GM21717 (cell line): ENCODE data around the gene CCIN.
"Not testable (repeated sequence)": the region's sequence is repeated elsewhere in the genome, so short reads cannot be mapped to it uniquely, and the experiment has no call there.

ENCODE experiments used
- ATAC-seq: cut with Tn5 transposase; IDR thresholded peaks from one replicate; pipeline ENCODE4 v1.9.1; 2021; ENCODE audit warnings: mild to moderate bottlenecking, moderate library complexity; ENCODE audit not compliant: unreplicated experiment

The CCIN gene

DNA sequence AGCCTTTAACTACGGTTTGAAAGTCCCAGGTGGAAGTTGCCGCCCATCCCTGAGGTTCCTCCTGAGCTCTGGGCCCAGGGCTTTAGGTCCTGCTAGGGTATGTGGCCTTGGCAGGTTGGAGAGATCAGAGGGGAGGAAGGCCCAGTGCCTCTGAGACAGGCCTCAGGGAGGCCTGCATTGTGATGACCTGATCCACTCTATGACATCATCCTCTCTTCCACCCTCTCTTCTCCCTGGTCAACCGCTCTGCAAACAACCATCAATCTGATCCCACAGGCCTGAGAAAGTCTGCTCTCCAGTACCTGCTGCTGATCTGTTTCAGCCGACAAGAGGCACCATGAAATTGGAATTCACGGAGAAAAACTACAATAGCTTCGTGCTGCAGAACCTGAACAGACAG, at the start of gene CCIN:
CCIN (plus strand) TSS at position 223 of the 400 bp plus-strand sequence; CDS start at position 338, 115 bp downstream.
- no peak for ATAC-seq

DNA sequence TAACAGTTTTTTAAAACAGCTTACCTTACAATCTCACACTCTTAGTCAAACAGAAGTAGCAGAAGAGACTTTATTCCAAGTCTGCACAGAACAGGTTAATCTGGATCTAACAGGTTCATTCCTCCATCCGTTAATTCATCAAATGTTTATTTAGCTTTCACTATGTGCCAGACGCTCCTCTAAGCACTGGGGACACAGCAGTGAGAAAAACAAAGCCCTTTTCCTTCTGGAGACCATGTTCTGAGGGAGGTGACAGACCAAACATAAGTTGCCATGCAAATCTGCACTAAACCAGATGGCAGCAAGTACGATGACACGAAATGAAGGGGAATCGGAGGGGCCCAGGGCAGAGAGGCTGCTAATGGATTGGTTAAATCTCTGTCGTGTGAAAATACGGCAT, 49.7 kb upstream of the CCIN start:
- ATAC-seq: no peak

DNA sequence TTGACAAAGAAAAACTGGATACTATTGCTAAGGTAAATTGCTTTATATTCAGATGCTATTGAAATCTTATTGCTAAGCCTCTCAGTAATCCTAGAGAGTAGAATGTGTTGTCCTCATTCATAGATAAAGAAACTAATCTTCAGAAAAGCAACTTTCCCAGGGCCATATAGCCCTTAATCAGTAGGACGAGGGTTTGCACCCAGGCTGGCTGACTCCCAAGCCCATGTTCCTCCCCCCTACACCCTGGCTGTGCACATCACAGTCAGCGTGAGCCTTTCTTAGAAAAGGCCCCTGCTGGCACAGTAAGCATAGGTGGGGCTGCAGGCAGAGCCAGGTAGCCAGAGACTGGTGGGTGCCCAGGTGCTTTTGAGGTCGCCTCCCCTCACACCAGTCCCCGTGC, 48.5 kb upstream of the CCIN start:
- no peak for ATAC-seq

DNA sequence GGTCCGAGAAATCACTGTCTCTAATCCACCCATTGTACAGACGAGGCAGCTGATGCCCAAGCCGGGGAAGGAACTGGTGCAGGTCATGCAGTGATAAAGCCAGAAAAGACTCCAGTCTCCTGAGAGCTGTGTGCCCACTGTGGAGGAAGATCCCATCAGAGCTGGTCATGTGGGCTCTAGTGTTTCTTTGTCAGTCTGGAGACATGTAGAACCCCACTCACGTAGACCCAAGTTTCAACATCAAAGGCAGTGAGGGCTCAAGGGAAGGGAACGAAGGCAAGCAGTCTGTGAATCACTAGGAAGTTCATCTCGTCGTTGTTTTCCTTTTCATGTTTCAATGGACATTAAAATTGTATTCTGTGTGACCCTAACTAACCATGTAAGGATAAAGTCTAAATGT, 47.2 kb upstream of the CCIN start:
- no peak for ATAC-seq

DNA sequence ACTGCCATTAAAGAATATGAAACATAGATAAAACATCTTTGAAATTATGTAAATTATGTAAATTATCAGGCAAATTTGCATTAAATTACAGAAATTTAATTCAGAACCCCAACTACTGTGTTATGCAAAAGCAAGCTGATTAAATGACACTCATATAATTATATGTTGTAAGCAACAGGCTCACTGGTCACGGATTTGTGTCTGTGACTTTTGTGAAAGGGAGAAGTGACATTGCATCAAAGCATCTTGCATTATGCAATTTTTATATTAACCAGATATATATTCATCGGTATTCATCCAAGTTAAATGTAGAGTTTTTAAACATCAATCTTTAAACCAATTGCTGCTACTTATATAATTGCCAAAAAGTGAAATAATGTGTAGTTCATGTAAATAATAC, 45.7 kb upstream of the CCIN start:
- no peak for ATAC-seq

DNA sequence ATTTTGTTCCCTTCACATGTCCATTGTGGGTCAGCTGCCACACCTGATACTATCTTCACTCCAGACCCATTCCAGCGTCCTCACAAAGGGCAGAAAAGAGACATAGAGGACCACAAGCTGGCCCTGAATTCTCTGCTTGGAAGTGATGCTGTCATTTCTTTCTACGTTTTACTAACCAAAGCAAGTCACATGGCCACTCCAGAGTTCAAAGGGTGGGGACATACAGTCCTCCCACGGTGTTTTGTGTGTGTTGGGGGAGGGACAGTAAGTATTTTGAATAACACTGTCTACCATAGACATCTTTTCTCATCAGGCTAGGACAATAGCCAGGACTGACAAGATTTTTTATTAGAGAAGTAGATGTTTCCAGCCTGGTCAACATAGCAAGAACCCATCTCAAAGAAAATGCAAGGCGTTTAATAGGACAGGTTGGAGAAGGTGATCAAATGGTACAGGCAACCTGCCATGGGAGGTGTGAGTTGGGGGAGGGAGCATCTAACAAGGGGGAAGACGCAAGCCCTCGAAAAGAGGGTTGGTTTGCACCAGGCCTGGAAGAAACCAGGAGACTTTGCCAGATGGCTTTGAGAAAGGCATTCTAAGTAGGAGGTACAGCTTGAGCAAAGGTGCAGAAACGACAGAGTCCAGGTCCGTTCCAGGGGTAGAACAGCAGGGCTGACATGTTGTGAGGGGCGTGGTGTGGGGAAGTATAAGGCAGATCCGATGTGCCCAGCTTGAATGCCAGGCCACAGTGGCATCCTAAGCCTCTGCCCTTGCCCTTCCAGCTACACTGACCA, 43.9 kb upstream of the CCIN start:
- ATAC-seq: no peak

DNA sequence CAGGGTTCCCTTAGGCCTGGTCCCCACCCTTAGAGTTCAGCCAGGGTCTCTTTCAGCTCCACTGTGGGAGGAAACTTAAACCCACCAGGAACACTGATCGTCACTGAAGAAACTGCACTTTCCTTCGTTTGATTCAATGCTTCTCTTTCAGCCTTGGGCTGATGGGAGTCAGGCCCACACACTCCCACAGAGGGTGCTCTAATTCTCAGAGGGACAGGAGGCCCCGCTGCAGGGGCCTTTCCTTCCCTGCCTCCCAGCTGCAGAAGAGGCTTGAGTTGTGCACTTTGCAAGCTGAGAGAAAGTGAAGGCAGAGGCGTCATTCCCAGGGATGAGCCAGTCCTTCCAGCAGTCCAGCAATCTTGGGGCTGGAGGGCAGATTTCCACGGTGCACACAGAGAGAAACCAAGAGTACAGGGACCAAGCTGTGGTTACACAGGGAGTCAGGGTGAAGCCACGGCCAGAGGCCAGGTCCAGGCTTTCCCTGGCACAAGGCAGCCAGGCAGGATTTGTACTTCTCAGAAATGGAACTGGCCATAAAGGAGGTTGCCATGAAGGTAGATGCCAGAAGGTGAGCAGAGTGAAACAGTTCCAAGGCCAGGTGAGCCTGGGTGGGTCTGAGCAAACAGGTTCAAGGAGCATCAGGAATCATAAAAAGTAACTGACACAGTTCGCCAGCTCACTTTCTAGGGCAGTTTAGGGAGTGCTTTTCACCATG, 43.0 kb upstream of the CCIN start:
- ATAC-seq: no peak

DNA sequence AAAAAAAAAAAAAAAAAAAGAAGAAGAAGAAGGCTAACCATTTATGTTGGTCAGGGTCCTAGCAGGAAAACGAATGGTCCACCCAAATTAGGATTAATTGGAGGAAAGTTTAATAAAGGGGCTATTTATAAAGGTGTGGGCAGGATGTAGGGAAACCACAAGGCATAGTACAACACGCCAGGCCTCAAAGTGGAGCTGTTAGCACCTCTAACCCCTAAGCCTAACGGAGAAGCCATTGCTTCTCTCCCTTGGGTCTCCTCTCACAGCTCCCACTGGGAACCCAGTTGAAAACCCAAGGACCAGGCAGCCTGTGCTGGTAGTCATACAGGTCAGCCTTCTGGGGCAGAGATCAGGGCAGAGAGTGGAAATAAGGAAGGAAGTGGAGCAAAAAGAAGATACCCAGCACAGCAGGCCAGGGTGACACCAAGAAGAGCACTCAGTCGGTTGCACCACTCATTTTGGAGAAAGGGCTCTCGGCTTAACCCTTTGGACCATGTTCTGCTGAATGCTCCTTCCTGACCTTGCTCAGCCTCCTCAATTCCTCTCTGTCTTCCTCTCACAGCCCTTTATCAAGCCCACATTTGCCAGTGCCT, 41.4 kb upstream of the CCIN start:
- ATAC-seq: no peak

DNA sequence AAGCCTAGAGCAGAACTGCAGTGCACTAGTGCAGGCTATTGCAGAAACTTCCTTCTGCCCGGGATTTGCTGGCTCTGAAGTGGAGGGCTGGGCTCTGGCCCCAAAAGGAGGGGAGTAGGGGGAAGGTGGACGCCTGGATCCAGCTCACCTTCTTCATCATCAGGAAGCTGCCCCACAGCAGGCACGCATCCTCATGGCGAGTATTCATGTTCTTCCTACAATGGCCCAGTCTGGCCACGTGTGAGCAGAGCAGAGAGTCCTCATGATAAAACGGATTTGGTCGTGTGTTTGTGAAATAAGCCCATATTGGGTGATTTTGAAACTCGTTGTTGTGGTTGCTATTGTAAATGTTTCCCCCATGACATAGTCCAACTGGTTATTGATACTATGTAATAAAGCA, 40.8 kb upstream of the CCIN start:
- no peak for ATAC-seq

DNA sequence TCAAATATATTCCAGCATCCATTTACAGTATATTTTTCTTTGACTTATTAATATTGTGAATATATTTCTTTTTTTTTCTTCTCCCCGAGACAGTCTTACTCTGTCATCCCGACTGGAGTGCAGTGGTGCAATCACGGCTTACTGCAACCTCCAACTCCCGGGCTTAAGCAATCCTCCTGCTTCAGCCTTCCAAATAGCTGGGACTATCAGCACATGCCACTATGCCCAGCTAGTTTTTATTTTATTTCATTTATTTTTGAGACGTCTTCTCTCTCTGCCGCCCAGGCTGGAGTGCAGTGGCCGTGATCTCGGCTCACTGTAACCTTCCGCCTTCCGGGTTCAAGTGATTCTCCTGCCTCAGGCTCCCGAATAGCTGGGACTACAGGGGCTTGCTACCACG, 40.0 kb upstream of the CCIN start:
- no peak for ATAC-seq

DNA sequence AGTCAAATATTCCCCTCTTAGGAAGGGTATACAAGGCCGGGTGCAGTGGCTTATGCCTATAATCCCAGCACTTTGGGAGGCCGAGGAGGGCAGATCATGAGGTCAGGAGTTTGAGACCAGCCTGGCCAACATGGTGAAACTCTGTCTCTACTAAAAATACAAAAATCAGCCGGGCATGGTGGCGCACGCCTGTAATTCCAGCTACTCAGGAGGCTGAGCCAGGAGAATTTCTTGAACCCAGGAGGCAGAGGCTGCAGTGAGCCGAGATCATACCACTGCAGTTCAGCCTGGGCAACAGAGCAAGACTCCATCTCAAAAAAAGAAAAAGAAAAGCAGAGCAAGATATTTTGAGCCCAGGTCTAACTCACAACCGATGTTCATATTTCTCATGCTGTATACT, 37.5 kb upstream of the CCIN start:
- not testable (repeated sequence) for ATAC-seq

DNA sequence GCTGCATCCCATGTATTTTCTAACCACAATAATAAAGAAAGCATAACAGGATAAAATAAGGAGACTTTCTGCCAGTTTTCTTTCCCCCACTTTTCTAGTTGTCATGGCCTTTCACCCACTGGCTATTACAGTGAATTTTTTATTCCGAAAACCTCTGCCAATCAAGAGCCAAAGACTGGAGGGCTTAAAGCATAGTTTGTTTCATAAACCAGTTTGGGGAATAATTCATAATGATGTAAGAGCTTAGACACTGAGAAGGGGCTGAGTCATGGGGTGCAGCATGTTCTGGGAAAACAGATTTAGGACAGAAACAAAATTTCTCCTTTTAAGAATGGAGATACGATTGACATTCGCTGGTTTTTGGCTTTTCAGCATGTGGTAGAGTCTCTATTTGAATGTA, 37.1 kb upstream of the CCIN start:
- no peak for ATAC-seq

DNA sequence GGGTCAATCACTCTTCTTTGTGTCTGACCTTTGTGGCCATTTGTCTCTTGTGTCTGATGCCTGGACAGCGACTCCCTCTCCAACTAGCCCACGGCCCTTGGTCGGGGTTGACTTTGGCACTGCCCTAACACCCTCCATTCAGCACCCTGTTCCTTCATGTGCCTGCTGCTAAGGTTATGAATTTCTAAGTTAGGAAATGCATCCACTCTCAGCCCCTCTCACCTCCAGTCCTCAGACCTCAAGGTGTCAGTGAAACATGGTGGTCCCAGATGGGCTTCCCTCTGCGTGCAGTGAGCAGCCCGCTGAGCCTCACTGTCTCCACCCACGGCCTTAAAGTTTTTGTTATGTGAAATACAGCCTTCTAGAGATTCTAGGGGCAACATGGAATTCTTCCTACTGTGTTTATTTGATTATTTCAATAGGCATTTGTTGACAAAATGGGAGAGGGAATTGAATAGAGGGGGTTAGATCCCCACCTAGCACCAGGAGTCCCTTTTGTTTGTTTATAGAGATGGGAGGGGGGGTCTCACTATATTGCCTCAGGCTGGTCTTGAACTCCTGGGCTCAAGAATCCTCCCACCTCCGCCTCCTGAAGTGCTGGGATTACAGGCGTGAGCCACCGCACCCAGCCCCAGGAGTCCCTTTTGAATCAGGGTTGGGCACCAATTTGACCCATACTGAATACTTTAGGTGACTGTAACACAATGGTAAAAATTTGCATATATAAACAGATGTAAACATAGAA, 34.3 kb upstream of the CCIN start:
- no peak for ATAC-seq

DNA sequence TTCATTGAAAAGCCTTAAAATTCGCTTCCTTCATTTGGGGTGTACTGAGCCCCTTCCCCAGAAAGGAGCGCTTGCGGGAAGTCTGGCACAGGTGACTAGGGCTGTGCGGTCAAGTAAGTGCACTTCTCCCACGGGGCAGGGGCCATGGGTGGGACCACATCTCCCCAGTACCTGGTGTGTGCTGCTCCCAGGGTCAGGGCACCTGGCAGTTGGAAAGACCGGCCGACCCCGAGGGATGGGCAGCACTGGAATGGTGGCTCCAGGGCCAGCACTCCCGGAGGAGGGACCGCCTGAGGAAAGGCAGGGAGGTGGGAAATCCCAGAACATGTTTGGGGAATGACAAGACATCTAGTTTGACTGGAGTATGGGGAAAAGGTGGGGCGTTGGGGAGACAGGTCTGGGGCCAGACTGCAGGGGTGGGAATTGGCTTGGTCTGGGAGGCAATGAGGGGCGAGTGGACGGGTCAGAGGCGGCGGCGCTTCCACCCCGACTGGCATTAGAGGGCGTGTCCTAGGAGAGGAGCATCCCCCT, 33.4 kb upstream of the CCIN start:
- ATAC-seq: peak; percentile 14

DNA sequence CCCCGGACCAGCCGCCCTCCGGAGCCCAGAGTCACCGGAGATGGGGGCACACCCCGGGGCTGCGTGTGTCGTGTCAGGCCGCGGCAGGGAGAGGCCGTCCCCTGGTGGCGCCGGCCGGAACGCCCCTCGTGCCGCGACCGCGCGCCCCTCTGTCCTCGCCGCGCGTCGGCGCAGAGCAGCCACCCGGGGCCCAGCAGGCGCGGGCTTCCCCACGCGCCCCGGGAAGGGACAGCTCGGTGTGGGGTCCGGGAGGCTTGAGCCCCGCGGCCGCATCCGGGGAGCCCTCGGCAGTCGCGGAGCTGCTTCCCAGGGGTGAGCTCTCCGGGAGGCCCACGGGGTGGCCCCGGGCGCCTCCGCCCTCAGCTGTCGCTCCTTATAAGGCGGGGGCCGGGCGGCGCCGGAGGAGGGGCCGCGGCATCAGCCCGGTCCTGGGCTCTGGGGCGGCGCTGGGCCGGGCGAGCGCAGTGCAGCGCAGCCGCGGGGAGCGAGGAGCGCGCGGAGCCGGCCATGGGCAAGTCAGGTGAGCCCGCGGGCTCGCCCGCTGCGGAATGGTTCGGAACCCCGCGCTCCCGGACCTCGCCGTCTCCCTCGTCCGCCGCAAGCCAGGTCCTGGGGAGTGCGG, 32.8 kb upstream of the CCIN start, which contains the start of gene GLIPR2:
GLIPR2 (plus strand) TSS at position 462 of the 622 bp plus-strand sequence; CDS start at position 508, 46 bp downstream.
- peak; percentile 95 for ATAC-seq

DNA sequence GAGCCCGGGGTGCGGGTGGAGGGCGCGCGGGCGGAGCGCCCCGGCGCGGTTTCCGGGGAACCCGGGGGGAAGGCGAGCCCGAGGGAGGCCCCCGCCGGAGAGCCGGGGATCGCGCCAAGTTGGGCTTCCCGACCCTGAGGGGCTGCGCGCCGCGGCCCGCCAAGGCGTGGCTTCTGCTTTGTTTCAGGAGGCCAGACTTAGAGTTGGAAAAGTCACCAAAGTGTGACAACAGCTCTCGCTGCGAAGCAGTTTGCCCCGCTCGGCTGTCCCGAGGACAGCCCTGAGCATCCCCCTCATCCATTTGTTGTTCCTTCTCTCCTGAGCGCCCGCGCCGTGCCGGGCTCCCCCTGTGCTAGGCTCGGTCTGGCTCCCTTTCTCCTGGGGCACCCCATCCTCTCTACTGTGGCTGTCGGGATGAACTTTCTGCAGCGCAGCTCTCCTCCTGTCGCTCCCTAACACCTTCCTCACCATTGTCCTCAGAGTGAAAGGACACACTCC, 32.2 kb upstream of the CCIN start:
- peak; percentile 29 for ATAC-seq

DNA sequence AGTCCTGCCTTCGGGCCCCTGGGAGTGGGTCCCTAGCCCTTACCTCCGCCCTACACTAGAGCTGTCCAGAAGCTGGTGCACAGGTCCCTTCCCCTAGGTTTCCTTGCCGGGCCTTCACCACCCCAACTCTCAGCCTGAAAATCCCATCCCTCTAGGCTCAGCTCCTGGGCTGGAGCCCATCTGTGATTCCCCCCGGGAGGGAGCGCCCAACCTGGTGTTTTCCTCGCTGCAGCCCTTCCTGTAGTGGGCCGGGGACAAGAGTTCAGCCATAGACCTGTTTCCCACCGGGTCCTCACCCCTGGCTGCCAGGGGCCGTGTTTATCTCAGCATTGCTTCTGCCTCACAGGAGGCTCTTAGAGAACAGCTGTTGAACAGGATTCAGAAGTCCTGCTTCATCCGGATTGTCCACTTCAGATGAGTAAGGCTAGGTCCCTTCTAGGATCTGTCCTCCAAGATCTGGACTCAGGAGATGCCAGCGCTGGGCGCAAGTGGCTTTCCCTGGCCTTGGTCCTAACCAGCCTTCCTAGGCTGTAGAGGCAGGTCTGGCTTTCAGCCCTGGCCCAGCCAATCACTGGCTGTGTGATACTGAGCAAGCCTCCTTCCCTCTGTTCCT, 31.7 kb upstream of the CCIN start:
- ATAC-seq: no peak

DNA sequence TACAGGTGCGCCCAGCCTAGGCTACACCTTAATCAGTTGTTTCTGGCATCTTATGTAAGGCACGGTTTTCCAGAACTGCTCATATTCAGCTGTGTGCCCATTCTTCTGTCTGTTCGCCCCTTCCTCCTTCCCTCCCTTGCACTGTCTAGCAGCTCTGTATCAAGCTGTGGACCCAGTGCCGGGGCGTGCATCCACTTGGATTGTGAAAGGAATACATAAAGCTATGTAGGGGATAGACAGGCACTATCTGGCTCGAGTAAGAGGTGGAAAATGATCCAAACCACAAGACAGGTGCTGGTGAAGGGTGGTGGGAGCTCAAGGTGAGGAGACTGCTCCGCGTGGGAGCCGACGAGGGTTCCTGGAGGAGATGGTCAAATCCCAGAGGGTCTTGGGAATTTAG, 30.7 kb upstream of the CCIN start:
- no peak for ATAC-seq

DNA sequence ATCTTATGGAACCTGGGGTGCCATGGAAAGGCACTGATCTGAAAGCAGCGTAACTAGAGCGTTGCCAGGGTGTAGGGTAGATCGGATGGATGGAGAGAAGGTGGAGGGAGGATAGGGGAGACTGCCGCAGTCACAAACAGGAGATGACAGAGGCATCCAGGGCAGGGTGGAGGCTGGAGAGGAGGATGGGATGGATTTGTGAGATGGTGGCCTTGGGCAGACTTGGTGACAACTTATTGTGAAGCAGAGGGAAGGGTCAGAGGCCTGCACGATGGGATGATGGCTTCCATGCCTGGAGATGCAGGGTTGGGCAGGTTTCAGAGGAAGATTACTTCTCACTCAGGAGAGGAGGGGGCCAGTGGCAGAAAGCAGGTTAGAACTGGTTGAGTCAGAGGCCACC, 30.3 kb upstream of the CCIN start:
- ATAC-seq: no peak
